Skeletal muscle satellite cell (primary cell): ENCODE measurements around the gene DOCK2.
A peak's percentile ranks its signal among the peaks of the same experiment; 100 is the strongest.
"Not testable (repeated sequence)": the region's sequence is repeated elsewhere in the genome, so short reads cannot be mapped to it uniquely, and the experiment has no call there.

ENCODE experiments used
- H3K27me3 ChIP-seq: 2 replicates; pipeline ENCODE4 v1.7.0; 2013; ENCODE audit warnings: low read length; ENCODE audit not compliant: control insufficient read depth, insufficient read depth
- H3K36me3 ChIP-seq: 2 replicates; pipeline ENCODE4 v1.7.0; 2013; ENCODE audit warnings: mild to moderate bottlenecking, control low read depth, low read length; ENCODE audit not compliant: insufficient read depth
- H3K4me1 ChIP-seq: 2 replicates; pipeline ENCODE4 v1.7.0; 2013; ENCODE audit warnings: low read length; ENCODE audit not compliant: control insufficient read depth, insufficient read depth
- H3K4me2 ChIP-seq: 2 replicates; pipeline ENCODE4 v1.7.0; 2013; ENCODE audit warnings: mild to moderate bottlenecking, low read length
- H3K4me3 ChIP-seq: 2 replicates; pipeline ENCODE4 v1.7.0; 2013; ENCODE audit warnings: low read length
- H3K9ac ChIP-seq: 2 replicates; pipeline ENCODE4 v1.7.0; 2013; ENCODE audit warnings: mild to moderate bottlenecking, low read depth, low read length, moderate library complexity
- H3K9me3 ChIP-seq: replicated peaks from 2 replicates; pipeline ENCODE4 v1.7.0; 2013; ENCODE audit warnings: mild to moderate bottlenecking, control low read depth, low read length

The DOCK2 gene

GRCh38 chr5:169707686-169708085, 70.6 kb downstream of the DOCK2 start:
- H3K4me2 ChIP-seq: peak overlapping the region; percentile 37
- no peaks in the 10 kb centered on the region for H3K36me3 ChIP-seq
- H3K4me3 ChIP-seq: no peak overlapping the region
- H3K4me1 ChIP-seq: peaks cover 47% of the 10 kb centered on the region
- H3K9ac ChIP-seq: no peak overlapping the region
- H3K9me3 ChIP-seq: no peaks in the 10 kb centered on the region
- no peaks in the 10 kb centered on the region for H3K27me3 ChIP-seq

GRCh38 chr5:169710675-169711074, 73.6 kb downstream of the DOCK2 start:
- Histone ChIP-seq H3K9me3 (no peaks in the 10 kb centered on the region), H3K4me1 (peaks cover 33% of the 10 kb centered on the region), H3K27me3 (no peaks in the 10 kb centered on the region), H3K9ac (no peak overlapping the region), H3K36me3 (peaks cover 1% of the 10 kb centered on the region), H3K4me3 (no peak overlapping the region), H3K4me2 (no peak overlapping the region)

- Histone ChIP-seq H3K4me2 (no peak overlapping the region), H3K4me3 (no peak overlapping the region), H3K9ac (no peak overlapping the region), H3K9me3 (no peaks in the 10 kb centered on the region), H3K27me3 (no peaks in the 10 kb centered on the region), H3K36me3 (peaks cover 3% of the 10 kb centered on the region), H3K4me1 (peaks cover 30% of the 10 kb centered on the region)
Measured at GRCh38 chr5:169711551-169712225, 74.6 kb downstream of the DOCK2 start.

GRCh38 chr5:169712428-169712827, 75.4 kb downstream of the DOCK2 start:
- no peak overlapping the region for H3K9ac ChIP-seq
- peaks cover 29% of the 10 kb centered on the region for H3K4me1 ChIP-seq
- H3K4me3 ChIP-seq: no peak overlapping the region
- H3K36me3 ChIP-seq: peaks cover 3% of the 10 kb centered on the region
- H3K9me3 ChIP-seq: no peaks in the 10 kb centered on the region
- no peak overlapping the region for H3K4me2 ChIP-seq
- no peaks in the 10 kb centered on the region for H3K27me3 ChIP-seq

GRCh38 chr5:169716287-169716686, 79.2 kb downstream of the DOCK2 start:
- Histone ChIP-seq H3K4me2 (no peak overlapping the region), H3K9me3 (no peaks in the 10 kb centered on the region), H3K36me3 (peaks cover 10% of the 10 kb centered on the region)

GRCh38 chr5:169717288-169717687, 80.2 kb downstream of the DOCK2 start:
- H3K4me2 ChIP-seq: no peak overlapping the region
- peaks cover 21% of the 10 kb centered on the region for H3K4me1 ChIP-seq
- H3K9ac ChIP-seq: no peak overlapping the region
- no peak overlapping the region for H3K4me3 ChIP-seq
- H3K9me3 ChIP-seq: no peaks in the 10 kb centered on the region
- H3K27me3 ChIP-seq: no peaks in the 10 kb centered on the region
- H3K36me3 ChIP-seq: peaks cover 10% of the 10 kb centered on the region

More at GRCh38 chr5:169716287-169716686, 79.2 kb downstream of the DOCK2 start:
- H3K4me3 ChIP-seq: no peak overlapping the region
- peaks cover 22% of the 10 kb centered on the region for H3K4me1 ChIP-seq
- H3K27me3 ChIP-seq: no peaks in the 10 kb centered on the region
- no peak overlapping the region for H3K9ac ChIP-seq

- H3K36me3 ChIP-seq: peaks cover 10% of the 10 kb centered on the region
- H3K9ac ChIP-seq: no peak overlapping the region
- no peaks in the 10 kb centered on the region for H3K27me3 ChIP-seq
- H3K9me3 ChIP-seq: no peaks in the 10 kb centered on the region
- H3K4me2 ChIP-seq: no peak overlapping the region
- peaks cover 16% of the 10 kb centered on the region for H3K4me1 ChIP-seq
- no peak overlapping the region for H3K4me3 ChIP-seq
Measured at GRCh38 chr5:169719360-169720314, 82.6 kb downstream of the DOCK2 start.

GRCh38 chr5:169721771-169722170, 84.7 kb downstream of the DOCK2 start:
- no peaks in the 10 kb centered on the region for H3K9me3 ChIP-seq
- H3K4me3 ChIP-seq: no peak overlapping the region
- peaks cover 8% of the 10 kb centered on the region for H3K4me1 ChIP-seq
- H3K36me3 ChIP-seq: peaks cover 7% of the 10 kb centered on the region
- H3K27me3 ChIP-seq: no peaks in the 10 kb centered on the region
- no peak overlapping the region for H3K4me2 ChIP-seq
- no peak overlapping the region for H3K9ac ChIP-seq

DNA sequence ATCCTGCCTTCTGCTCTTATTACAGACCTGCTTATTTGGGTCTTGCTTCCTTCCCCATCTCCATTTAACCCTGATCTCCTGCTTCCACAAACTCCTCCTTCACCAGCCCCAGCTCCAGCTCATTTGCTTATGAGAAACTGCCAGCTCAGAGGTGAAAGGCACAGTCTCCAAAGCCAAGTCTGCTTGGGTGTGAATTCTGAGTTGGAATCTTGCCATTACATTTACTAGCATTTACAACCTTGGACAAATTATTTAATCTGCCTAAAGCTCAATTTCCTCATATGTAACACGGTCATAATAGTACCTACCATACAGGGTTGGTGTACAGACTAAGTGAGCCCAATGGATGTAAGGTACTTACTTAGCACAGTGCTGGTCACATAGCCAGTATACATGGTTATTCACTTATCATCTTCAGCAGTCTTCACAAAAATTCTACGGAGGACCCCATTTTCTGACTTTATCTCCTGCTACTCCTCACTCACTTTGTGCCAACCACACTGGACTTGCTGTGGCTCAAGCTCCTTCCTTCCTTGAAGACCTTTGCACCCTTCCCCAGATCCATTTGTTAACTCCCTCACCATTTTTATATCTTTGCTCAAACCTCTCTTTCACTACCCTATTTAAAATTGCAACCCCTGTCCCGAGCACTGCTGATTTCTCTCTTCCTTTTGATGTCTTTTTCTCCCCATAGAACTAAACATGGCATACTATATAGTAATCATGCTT, 86.2 kb downstream of the DOCK2 start:
- Histone ChIP-seq H3K9ac (no peak overlapping the region), H3K4me2 (no peak overlapping the region), H3K9me3 (no peaks in the 10 kb centered on the region), H3K27me3 (no peaks in the 10 kb centered on the region), H3K4me1 (no peaks in the 10 kb centered on the region), H3K36me3 (peaks cover 7% of the 10 kb centered on the region), H3K4me3 (no peak overlapping the region)

GRCh38 chr5:169724303-169725087, 87.4 kb downstream of the DOCK2 start:
- Histone ChIP-seq H3K4me1 (no peaks in the 10 kb centered on the region), H3K4me2 (no peak overlapping the region), H3K27me3 (no peaks in the 10 kb centered on the region), H3K9me3 (no peaks in the 10 kb centered on the region), H3K9ac (no peak overlapping the region), H3K36me3 (no peaks in the 10 kb centered on the region), H3K4me3 (no peak overlapping the region)

GRCh38 chr5:169725665-169726064, 88.6 kb downstream of the DOCK2 start:
- not testable (repeated sequence) for H3K4me2 ChIP-seq, H3K4me1 ChIP-seq, H3K27me3 ChIP-seq, H3K9ac ChIP-seq, H3K4me3 ChIP-seq, H3K36me3 ChIP-seq, H3K9me3 ChIP-seq
